Activated gamma-delta T cell treated with Interleukin-2 at 50 U/mL for 16 hours (primary cell): ENCODE data around the gene SLC44A2.
A peak's percentile ranks its signal among the peaks of the same experiment; 100 is the strongest.

ENCODE experiments used
- DNase-seq: peaks from one replicate; pipeline ENCODE4 v3.0.0-alpha.2; 2020

Gene SLC44A2

GRCh38 chr19:10625003-10625761 lies at the start of gene SLC44A2:
SLC44A2 (plus strand) TSS chr19:10625553; CDS start chr19:10625634, 81 bp downstream.
- DNase-seq = no peak

- no peak for DNase-seq
Observed at GRCh38 chr19:10577951-10578350, 47.4 kb upstream of the SLC44A2 start.

GRCh38 chr19:10580979-10581631 lies 44.2 kb upstream of the SLC44A2 start:
- peak; percentile 90 for DNase-seq

- no peak for DNase-seq
Observed at GRCh38 chr19:10582091-10582490, 43.3 kb upstream of the SLC44A2 start.

GRCh38 chr19:10583036-10583776 lies 42.1 kb upstream of the SLC44A2 start:
- no peak for DNase-seq

GRCh38 chr19:10586396-10586795 lies 39.0 kb upstream of the SLC44A2 start:
- no peak for DNase-seq

- DNase-seq = no peak
Observed at GRCh38 chr19:10587022-10587838, 38.1 kb upstream of the SLC44A2 start, which contains the start of gene AP1M2. AP1M2 (minus strand) TSS chr19:10587312; CDS start chr19:10587231, 81 bp downstream.

- no peak for DNase-seq
Observed at GRCh38 chr19:10587839-10588150, 37.6 kb upstream of the SLC44A2 start.

GRCh38 chr19:10593148-10593547 lies 32.2 kb upstream of the SLC44A2 start:
- DNase-seq = no peak

GRCh38 chr19:10593820-10594637 lies 31.3 kb upstream of the SLC44A2 start:
- no peak for DNase-seq

- no peak for DNase-seq
Observed at GRCh38 chr19:10600149-10600548, 25.2 kb upstream of the SLC44A2 start.

GRCh38 chr19:10601999-10602329 lies 23.4 kb upstream of the SLC44A2 start:
- no peak for DNase-seq

- peak; percentile 88 for DNase-seq
Observed at GRCh38 chr19:10602330-10603083, 22.8 kb upstream of the SLC44A2 start.

GRCh38 chr19:10603084-10603872 lies 22.1 kb upstream of the SLC44A2 start:
- peak; percentile 83 for DNase-seq

- peak; percentile 27 for DNase-seq
Observed at GRCh38 chr19:10603873-10604459, 21.4 kb upstream of the SLC44A2 start.

- no peak for DNase-seq
Observed at GRCh38 chr19:10604460-10604980, 20.8 kb upstream of the SLC44A2 start.

GRCh38 chr19:10611907-10612306 lies 13.4 kb upstream of the SLC44A2 start:
- DNase-seq = no peak

- DNase-seq = no peak
Observed at GRCh38 chr19:10612499-10613119, 12.7 kb upstream of the SLC44A2 start.

GRCh38 chr19:10615429-10616023 lies 9.8 kb upstream of the SLC44A2 start:
- no peak for DNase-seq
